ENCODE data around the gene RIMS3.
"Not testable (repeated sequence)": the region's sequence is repeated elsewhere in the genome, so short reads cannot be mapped to it uniquely, and the experiment has no call there.

The RIMS3 gene

GRCh38 chr1:40630488-40631223 is 34.8 kb downstream of the RIMS3 start:
- no peak for DNase-seq (ENCODE audit: low read depth in 2 of 2)

- not testable (repeated sequence) for DNase-seq (ENCODE audit: low read depth in 2 of 2)
Observed at GRCh38 chr1:40629546-40629945, 35.9 kb downstream of the RIMS3 start.

GRCh38 chr1:40628903-40629292 is 36.6 kb downstream of the RIMS3 start:
- DNase-seq (ENCODE audit: low read depth in 2 of 2), result no peak

GRCh38 chr1:40627987-40628902 is 37.2 kb downstream of the RIMS3 start:
- DNase-seq (ENCODE audit: low read depth in 2 of 2), result no peak

GRCh38 chr1:40626383-40626770 is 39.1 kb downstream of the RIMS3 start:
- DNase-seq (ENCODE audit: low read depth in 2 of 2), result no peak

- DNase-seq (ENCODE audit: low read depth in 2 of 2), result no peak
Observed at GRCh38 chr1:40625476-40626382, 39.8 kb downstream of the RIMS3 start.

- DNase-seq (ENCODE audit: low read depth in 2 of 2), result no peak
Observed at GRCh38 chr1:40625076-40625475, 40.4 kb downstream of the RIMS3 start.

- DNase-seq (ENCODE audit: low read depth in 2 of 2), result no peak
Observed at GRCh38 chr1:40622936-40623629, 42.4 kb downstream of the RIMS3 start.

- DNase-seq (ENCODE audit: low read depth in 2 of 2), result no peak
Observed at GRCh38 chr1:40621821-40622450, 43.5 kb downstream of the RIMS3 start.

GRCh38 chr1:40620586-40621210 is 44.8 kb downstream of the RIMS3 start:
- no peak for DNase-seq (ENCODE audit: low read depth in 2 of 2)

- DNase-seq (ENCODE audit: low read depth in 2 of 2), result no peak
Observed at GRCh38 chr1:40620150-40620549, 45.3 kb downstream of the RIMS3 start.

GRCh38 chr1:40618108-40618507 is 47.4 kb downstream of the RIMS3 start:
- no peak for DNase-seq (ENCODE audit: low read depth in 2 of 2)

- DNase-seq (ENCODE audit: low read depth in 2 of 2), result peak; percentile 45 to 47
Observed at GRCh38 chr1:40612345-40612831, 53.1 kb downstream of the RIMS3 start.

GRCh38 chr1:40610156-40610555 is 55.3 kb downstream of the RIMS3 start:
- no peak for DNase-seq (ENCODE audit: low read depth in 2 of 2)

GRCh38 chr1:40607921-40608320 is 57.6 kb downstream of the RIMS3 start:
- DNase-seq (ENCODE audit: low read depth in 2 of 2), result no peak

GRCh38 chr1:40606978-40607377 is 58.5 kb downstream of the RIMS3 start:
- DNase-seq (ENCODE audit: low read depth in 2 of 2), result no peak

- DNase-seq (ENCODE audit: low read depth in 2 of 2), result no peak
Observed at GRCh38 chr1:40606194-40606593, 59.3 kb downstream of the RIMS3 start.

- no peak for DNase-seq (ENCODE audit: low read depth in 2 of 2)
Observed at GRCh38 chr1:40599926-40600325, 65.6 kb downstream of the RIMS3 start.

GRCh38 chr1:40595623-40596022 is 69.9 kb downstream of the RIMS3 start:
- DNase-seq (ENCODE audit: low read depth in 2 of 2), result no peak

GRCh38 chr1:40594187-40594531 is 71.3 kb downstream of the RIMS3 start:
- DNase-seq (ENCODE audit: low read depth in 2 of 2), result no peak

Measured in stimulated activated CD8-positive, alpha-beta memory T cell treated with anti-CD3 and anti-CD28 coated beads, Interleukin-2, amount 100 ng/mL, for 1 hour (primary cell).